NCI-H345 treated with DMSO at 0.1 percent for 48 hours (cell line): ENCODE measurements around the gene TEX36.
"Not testable (repeated sequence)": the region's sequence is repeated elsewhere in the genome, so short reads cannot be mapped to it uniquely, and the experiment has no call there.

Experiments used
- DNase-seq: peaks from one replicate; lab custom pipeline; 2025; ENCODE audit not compliant: unreplicated experiment; lab: John Stamatoyannopoulos, UW

Gene TEX36, protein sequence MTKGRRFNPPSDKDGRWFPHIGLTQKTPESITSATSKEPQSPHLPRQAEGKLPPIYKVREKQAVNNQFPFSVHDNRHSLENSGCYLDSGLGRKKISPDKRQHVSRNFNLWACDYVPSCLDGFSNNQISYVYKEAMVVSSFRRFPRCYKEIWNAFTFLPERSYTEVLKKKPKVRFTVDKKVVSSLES

DNA sequence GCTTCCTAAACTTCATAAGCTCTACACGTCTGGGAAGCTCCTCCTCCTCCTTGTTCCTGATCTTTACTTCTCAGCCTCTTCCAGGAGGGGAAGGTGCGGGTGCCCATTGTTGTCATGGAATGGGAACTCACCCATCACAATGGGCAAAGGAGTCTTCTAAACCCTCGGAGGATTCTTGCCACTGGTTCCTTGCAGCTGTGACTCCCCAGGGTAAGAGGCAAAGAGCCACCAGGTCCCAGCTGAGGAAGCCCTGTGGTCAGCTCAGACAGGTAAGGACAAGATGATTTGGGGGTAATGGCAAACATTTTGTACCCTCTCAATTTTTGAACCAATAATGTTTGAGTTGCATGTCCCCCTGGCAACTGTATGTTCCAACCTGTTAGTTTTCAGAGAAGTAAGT is at the start of gene TEX36:
Gene TEX36, minus strand, starts transcription at position 101 of the 400 bp plus-strand sequence. CDS start 174 bp downstream, outside the sequence.
- DNase-seq, result no peak

DNA sequence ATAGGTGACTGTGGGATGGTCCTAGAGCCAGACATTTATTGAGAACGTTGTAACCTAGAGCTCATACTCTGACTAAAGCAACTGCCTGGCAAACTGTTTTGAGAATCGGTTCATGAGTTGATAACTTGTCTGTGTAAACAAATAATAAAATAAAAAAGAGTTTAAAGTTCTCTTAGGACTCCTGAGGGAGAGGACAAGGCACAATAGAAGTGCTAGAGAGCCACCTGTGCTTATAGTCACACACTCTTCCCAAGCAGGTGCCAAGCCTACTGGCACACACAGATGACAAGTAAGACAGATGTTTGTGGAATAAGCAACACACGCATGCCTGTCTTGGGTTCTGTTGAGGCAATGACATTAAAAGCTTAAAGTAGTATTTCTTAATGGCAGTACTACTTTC is 44.5 kb upstream of the TEX36 start:
- no peak for DNase-seq

DNA sequence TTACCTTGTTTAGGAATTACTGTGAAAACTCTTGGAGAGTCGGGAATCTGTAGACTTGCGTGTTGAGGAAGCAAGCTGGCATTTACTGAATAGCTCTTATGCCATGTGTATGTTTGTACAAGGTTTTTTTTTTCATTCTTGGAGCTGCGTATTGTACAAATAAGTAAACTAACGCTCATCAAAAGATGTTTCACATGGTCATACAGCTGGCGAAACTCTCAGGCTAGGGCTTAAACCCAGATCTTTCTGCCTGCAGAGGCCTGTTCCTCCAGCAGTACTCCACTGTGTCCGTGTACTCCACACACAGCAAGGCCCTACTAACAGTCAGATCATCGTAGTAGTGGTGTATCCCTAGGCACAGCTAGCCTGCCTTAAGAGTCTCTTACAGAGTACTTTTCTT is 44.0 kb upstream of the TEX36 start:
- DNase-seq, result no peak

DNA sequence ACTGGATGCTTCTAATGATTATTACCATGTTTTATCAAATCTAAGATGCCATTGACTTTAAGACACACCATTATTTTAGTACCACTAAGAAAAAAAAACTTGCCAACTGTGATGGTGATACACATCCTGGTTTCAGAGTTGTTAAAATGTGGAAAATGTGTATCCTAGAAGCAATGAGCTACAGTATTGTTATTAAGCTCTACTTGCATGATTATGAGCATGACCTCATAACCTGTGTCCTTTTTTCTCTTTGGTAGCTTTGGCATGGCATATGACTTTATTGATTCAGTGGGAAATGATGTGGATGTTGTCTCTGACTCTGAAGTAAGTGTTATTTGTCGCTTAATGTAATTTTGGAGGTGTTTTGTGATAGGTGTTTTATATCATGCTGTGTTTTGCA is 39.8 kb upstream of the TEX36 start:
- no peak for DNase-seq

DNA sequence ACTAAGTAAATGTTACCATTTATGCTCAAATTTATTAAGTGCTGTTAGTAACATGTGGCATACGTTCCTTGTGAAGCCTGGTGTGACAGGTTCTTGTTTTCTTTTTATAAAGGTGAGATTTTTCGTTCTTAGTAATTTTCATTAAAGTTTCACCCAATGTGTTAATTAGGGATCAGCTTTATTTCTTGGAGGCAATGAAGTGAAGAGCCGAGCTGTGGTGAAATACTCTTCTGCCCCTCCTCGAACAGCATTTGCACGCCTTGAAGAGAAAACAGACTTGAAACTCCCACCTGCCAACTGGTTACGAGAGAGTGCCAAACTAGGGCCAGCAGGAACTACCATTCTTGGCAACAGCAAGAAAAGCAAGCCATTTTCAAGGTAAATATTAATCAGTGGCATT is 38.1 kb upstream of the TEX36 start:
- DNase-seq, result no peak

- no peak for DNase-seq
Measured at GRCh38 chr10:125720002-125720382, 37.0 kb upstream of the TEX36 start.

DNA sequence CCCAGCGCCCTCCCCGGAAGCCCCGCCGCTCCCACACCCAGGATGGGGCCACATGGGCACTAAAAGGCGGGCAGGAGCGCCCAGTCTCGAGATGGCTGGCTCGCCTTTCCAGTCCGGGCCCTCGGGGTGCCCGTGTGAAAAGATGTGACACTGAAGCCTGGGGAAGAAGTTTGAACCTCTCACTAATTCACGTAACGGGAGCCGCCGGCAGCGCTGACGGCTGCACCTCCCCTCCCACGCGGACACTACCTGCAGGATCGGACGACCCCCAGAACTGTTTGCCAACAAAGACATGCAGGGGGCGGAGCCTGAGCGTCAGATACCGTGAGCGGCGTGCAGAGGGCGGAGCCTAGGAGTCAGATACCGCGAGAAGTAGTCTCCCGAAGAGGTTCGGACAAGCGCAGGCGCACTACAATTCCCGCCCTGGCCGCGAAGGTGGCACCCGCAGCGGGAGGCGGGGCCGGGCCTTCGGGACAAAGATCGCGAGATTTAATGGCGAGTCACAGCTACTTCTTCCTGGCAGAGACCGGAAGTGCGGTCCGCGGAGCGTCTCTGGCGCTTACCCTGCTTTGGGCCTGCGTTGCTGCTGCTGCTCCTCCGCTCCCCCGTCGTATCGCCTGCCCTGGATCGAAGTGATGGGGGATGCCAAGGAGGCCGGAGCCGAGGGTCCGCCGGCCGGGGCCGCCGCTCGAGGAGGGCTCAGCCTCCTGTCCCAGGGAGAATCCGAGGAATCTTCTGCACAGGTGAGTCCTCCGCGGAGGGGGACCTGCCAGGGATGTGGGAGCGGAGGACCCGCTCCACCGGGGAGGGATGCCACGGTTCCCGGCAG is 36.4 kb upstream of the TEX36 start, which contains the start of gene EDRF1:
Gene EDRF1, plus strand, starts transcription at position 537 of the 829 bp plus-strand sequence. Its CDS starts 99 bp downstream, at position 636.
- peak; percentile 93 for DNase-seq

GRCh38 chr10:125714728-125715127 is 31.8 kb upstream of the TEX36 start:
- DNase-seq, result not testable (repeated sequence)

GRCh38 chr10:125711110-125711750 is 28.3 kb upstream of the TEX36 start:
- no peak for DNase-seq

DNA sequence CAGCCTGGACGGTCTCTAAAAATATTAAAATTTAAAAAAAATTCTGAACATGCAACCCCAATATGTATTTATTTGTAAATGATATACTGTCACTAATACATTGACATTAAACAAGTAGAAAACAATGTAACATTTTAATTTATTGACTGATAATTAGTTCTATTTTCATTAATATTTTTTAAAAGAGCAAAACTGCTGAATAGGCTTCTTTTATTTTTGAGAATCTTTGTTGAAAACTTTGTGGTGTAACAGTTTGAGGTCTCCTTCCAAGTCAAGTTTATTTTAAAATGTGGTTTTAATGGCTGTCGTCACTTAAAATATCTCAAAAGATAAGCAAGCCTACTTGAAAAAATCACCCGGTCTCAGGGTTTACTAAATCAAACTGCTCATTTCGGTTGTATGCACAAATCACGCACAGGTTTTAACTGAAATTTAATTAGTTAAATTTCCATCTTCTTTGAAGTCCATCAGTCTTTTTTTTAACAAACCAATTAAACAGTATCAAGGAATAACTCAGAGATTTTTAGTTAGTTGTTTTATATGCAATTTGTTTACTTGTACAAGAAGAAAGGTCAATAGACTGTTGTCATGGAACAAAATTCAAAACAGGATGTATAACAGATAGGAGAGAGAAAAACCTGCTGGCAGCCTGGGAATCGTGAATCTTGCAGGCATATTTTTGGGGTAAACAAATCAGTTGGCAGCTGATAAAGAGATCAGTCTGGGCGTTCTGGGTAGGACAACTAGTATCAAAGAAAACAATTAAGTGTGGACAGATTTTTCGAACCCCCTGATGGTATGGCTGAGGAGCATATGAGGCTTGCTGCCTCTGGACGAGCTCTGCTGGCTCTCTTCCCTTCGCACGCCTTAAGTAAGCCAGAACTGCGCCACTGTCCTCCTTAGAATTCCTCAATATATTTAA is 26.9 kb upstream of the TEX36 start:
- no peak for DNase-seq

GRCh38 chr10:125708971-125709503 is 26.1 kb upstream of the TEX36 start:
- DNase-seq, result no peak

DNA sequence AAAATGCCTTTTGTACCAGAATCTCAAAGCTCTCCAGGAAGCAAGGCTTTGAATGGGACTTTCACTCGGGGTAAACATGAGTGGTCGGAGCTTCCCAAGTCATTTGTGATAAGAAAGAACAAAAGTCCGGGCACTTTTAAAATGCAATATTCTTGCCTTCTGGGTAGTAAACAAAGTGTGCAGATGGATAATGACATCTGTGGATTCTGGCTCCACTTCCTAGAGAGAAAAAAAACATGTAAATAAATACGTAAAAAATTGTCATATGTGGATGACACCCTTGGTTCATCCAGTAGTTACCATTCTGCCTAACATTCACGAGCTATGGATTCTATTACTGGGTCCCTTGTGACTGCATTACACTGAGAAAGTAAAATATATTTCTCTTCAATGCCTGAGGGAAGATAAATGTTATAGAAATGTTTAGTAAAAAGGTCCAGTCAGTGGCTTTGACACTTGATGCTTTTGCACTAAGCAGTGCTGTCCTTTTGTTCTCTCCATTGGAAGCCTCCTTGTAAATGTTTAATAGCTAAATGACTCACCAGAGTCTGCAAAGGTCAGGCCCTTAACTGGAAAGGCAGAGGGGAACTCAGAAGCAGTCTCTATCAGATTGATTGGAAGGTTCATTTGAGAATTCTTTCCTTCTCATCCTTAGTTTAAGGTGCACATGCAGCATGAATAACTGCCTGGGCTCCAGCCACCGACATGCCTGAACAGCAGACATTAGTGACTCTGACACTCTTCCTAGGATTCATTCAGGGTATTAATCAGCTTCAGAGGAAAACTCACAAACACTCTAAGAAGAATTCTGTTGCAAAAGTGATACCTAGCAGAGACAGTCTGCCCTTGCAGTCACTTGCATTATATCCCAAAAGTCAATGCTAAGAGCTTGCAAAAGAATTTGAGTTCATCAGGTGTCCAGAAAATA is 24.8 kb upstream of the TEX36 start:
- DNase-seq, result no peak

- DNase-seq, result no peak
Measured at GRCh38 chr10:125700355-125700911, 17.5 kb upstream of the TEX36 start.

- no peak for DNase-seq
Measured at GRCh38 chr10:125699562-125700143, 16.7 kb upstream of the TEX36 start.

DNA sequence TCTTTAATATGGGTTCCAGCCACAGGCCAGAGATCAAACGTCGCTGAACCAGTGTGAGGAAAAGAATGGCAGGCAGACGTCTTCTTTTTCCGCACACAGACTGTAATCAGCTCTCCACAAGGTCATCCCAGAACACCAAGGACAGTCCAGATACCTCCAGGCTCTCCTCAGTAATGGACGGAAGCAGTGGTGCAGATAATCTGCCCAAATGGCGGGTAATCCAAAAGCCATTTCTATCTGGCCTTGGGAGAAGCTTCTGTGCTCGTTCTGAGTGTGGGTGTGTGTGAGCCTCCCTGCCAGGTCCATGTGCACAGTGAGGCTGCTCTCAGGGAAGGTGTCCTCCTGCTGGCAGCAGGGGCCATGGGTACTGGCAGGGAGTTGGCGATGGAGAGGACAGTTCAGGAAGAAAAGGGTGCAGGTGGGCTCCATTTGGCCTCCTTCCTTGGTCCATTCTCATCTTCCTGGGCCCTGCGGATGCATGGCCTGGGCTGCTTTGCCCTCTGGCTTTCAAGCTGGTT is 15.6 kb upstream of the TEX36 start:
- DNase-seq, result no peak

GRCh38 chr10:125696884-125697283 is 13.9 kb upstream of the TEX36 start:
- not testable (repeated sequence) for DNase-seq

GRCh38 chr10:125694883-125695282 is 11.9 kb upstream of the TEX36 start:
- DNase-seq, result no peak

GRCh38 chr10:125693524-125693847 is 10.5 kb upstream of the TEX36 start:
- no peak for DNase-seq
